GM18508 (cell line): ENCODE results near the gene ZNF684.
"Not testable (repeated sequence)": the region's sequence is repeated elsewhere in the genome, so short reads cannot be mapped to it uniquely, and the experiment has no call there.

Source experiments
- ATAC-seq: cut with Tn5 transposase; IDR thresholded peaks from one replicate; pipeline ENCODE4 v1.9.1; 2021; ENCODE audit warnings: moderate number of reproducible peaks; ENCODE audit not compliant: insufficient read depth, unreplicated experiment

ZNF684 gene

DNA sequence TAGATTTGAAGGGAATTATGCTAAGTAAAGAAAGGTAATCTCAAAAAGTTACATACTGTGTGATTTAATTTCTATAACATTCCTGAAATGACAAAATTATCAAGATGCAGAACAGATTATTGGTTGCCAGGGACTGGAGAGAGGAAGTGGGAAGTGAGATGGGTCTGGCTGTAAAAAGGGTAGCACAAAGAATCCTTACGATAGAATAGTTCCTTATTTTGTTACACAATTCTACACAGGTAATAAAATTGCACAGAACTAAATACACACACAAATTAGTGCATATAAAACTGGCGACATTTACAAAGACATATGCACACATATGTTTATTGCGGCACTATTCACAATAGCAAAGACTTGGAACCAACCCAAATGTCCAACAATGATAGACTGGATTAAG lies 33.5 kb downstream of the ZNF684 start:
- ATAC-seq, result no peak

DNA sequence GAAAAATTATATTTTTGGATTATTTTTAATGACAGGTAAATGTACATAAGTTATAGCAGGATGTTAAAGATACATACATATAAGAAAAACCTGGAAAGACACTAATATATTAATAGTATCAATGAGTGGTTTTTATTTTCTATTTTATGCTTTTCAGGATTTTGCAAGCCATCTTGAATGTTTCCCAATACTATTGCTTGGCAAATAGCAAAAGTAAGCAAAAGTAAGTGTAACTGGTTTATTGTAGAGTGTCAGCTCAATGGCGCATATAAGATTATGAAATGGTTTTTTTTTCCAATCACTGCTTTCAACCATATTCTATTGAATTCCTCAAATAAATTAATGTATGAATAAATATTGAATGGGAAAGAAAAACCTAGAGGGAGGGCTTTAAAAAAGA lies 36.4 kb downstream of the ZNF684 start:
- ATAC-seq, result no peak

DNA sequence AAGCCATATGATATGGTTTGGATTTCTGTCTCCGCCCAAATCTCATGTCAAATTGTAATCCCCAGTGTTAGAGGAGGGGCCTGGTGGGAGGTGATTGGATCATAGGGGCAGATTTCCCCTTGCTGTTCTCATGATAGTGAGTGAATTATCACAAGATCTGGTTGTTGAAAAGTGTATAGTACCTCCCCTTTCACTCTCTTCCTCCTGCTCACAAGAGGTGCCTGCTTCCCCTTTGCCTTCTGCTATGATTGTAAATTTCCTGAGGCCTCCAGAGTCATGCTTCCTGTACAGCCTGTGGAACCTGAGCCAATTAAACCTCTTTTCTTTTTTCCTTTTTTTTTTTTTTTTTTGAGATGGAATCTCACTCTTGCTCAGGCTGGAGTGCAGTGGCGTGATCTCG lies 43.4 kb downstream of the ZNF684 start:
- not testable (repeated sequence) for ATAC-seq

- ATAC-seq, result no peak
Measured at GRCh38 chr1:40575336-40575735, 43.9 kb downstream of the ZNF684 start.

DNA sequence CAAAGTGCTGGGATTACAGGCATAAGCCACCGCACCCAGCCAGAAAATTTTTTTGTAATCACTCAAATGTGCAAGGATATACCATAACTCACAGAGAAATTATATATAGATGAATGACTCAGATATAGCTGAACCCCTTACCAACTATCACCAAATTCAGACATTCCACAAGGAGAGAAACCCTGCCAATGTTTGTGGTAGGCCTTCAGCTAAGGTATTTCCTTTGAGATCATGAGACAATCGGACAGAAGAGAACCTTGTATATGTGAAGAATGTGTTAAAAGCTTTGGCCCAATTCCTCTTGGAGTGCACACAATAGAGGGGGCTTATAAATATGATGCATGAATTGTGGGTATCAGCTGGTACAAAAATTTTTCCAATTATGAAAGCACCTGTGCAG lies 50.7 kb downstream of the ZNF684 start:
- ATAC-seq, result no peak

- no peak for ATAC-seq
Measured at GRCh38 chr1:40583980-40584379, 52.5 kb downstream of the ZNF684 start.

- no peak for ATAC-seq
Measured at GRCh38 chr1:40588586-40588985, 57.1 kb downstream of the ZNF684 start.

DNA sequence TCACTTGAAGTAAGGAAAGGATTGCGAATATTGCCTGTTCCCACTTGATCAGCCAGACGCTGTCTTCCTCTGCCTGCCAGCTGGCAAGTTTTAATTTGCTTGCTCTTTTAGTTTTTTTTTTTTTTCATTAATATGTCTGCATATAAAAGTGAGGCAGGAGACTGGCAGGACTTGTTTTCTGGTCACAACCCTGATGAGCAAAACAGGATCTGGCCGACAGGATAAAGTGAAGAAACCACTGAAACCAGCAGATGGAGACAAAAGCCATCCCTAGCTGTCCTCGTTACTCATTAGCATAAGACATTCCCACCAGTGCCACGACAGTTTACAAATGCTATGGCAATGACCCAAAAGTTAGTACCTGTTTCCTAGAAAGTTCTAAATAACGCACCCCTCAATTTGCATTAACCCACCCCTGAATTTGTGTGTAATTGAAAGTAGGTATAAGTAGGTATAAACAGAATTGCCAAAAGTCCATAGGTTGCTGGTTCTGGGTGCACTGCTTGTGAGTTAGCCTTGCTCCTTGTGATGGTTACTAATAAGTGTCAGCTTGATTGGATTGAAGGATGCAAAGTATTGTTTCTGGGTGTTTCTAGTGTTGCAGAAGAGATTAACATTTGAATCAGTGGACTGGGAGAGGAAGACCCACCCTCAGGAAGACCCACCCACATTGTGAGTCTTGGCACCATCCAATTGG lies 60.8 kb downstream of the ZNF684 start:
- no peak for ATAC-seq

GRCh38 chr1:40593449-40594186 lies 62.2 kb downstream of the ZNF684 start:
- ATAC-seq, result no peak

DNA sequence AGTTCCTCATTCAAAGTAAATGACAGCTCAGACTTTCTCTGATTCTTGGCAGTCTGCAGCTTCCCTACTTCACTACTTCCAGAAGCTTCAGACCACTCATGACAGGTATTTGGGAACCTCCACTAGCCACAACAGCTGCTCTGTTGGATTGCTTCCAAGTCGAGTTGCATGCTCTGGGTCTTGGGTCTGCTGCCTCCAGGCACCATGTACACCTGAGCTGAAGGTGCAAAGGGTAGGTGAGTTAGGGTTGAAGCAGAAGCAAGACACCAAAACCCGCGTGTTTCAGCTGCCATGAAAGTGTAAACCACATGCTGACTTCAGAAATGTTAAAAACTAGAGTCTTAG lies 62.7 kb downstream of the ZNF684 start:
- ATAC-seq, result no peak

GRCh38 chr1:40595623-40596022 lies 64.2 kb downstream of the ZNF684 start:
- no peak for ATAC-seq
